ENCODE measurements around the gene PPFIA2.

- TF ChIP-seq CTCF (conservative IDR thresholded peaks at IDR 0.05) (no peak), ZFX (IDR thresholded peaks at IDR 0.05) (no peak)
These were observed 393.9 kb downstream of the PPFIA2 start for GRCh38 chr12:81365284-81365683.
